DMS153 (cell line): ENCODE results near the gene TAOK3.
"Not testable (repeated sequence)": the region's sequence is repeated elsewhere in the genome, so short reads cannot be mapped to it uniquely, and the experiment has no call there.

ENCODE experiments used
- DNase-seq: peaks from one replicate; lab custom pipeline; 2025; lab: John Stamatoyannopoulos, UW

TAOK3 gene

GRCh38 chr12:118372541-118373495, at the start of gene TAOK3:
TAOK3 (minus strand) TSS chr12:118372907; CDS start chr12:118255567, 117,340 bp downstream.
- DNase-seq: peak; percentile 95

GRCh38 chr12:118420673-118421072, 48.0 kb upstream of the TAOK3 start:
- DNase-seq: no peak

DNA sequence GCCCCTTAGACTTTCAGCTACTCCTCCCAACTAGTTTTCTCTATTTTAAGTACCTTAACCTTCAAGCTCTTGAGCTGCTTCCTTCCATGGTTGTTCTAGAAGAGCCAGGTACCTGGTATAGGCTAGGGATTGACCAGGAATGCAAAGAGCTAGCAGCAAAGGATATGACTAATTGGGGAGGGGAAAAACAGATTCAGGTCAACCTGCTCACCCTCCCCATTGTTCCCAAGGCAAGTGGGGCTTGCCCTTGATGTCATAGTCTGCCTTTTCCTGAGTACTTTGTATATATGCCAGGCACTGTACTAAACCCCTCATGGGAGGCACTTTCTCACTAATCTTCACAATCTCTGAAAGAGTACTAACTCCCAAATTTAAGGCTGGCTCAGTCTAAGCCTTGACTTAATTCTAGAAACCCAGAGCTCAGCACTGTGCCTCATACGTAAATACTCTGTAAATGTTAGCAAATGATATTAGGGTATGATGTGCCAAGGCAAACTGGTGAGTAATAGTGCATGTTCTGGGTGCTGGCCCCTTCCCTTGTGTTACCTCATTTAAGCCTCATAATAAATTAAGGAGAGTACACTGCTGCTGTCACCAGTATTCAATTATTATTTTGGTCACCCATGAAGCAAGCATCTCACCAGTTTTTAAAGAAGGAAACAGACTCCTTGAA, 45.8 kb upstream of the TAOK3 start:
- DNase-seq: no peak

- no peak for DNase-seq
Measured at GRCh38 chr12:118417942-118418341, 45.2 kb upstream of the TAOK3 start.

GRCh38 chr12:118409834-118410233, 37.1 kb upstream of the TAOK3 start:
- no peak for DNase-seq

- DNase-seq: not testable (repeated sequence)
Measured at GRCh38 chr12:118408241-118408640, 35.5 kb upstream of the TAOK3 start.

DNA sequence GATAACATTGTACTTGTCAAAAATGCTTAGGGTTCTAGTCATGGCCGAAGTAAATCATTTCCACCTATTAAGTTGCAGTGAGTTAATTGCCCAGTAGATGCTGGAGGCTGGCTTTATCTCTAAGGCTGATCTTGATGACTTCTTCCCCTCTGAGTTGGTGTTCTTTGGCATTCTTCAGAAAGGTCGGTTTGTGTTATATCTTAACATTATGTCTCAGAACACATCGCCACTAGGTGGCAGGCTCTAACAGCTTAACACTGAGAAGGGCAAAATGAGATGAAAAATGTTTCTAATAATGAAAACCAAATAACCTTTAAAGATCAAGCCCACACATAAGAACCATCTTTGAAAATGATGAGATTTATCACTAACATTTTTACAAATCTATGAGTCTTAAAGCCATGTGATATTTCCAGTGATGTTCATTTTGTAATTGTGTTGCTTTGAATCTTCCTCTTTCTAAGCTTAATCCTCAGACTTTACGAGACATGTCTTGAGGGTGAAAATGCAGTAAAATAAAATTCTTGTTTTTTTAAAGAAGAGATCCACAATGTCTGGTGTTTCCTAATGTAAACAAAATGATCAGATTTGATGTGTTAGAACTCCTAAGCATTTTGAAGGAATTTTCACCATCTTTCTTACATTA, 32.3 kb upstream of the TAOK3 start:
- no peak for DNase-seq

- no peak for DNase-seq
Measured at GRCh38 chr12:118402251-118402650, 29.5 kb upstream of the TAOK3 start.

GRCh38 chr12:118398940-118399339, 26.2 kb upstream of the TAOK3 start:
- DNase-seq: no peak

DNA sequence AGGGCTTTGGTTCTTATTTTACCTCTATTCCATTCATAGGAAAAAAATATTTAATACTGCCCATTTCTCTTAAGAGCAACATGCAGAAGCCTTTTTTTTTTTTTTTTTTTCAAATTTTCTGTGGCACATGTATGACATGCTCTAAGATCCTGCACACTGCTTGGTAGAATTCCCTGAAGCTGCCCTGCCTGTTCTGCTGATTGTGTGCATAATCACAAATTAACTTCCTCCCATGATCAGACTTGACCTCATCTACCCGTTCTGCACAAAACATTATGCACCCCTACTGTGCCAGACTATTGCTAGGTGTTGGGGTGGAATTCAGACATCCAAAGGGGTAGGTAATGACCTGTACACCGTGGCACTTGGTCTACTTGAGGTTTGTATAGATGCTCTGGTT, 25.8 kb upstream of the TAOK3 start:
- DNase-seq: no peak

DNA sequence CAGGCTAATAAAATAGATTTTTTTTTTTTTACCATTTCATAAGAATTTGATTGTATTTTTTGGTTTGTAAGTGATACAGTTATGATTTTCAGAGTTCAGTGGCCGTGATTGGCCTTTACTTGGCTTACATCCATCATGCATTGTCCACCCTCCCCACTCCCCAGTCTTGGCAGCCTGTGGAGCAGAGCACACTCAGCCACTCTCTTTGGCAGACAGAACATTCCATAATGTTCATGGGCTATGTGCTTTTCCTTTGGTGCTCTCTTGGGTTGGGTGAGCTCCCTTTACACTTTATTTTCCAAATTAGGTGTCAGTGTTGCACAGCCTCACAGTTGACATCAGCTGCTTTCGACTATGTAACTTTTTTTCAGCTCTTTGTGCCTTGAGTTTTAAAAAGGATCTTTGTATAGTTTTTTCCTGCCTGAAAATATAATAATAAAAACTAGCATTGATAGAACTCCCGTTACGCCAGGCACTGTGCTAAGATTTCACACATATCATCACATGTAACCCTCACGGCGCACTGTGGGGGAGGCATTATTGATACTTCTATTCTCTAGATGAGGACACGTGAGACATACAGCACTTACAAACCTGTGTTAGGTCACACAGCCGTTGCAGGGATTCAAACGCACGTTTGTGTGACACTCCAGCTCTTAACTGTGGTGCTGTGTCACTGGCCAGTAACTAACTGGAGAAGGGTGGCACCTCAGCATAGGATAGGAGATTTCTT, 25.2 kb upstream of the TAOK3 start:
- DNase-seq: no peak

DNA sequence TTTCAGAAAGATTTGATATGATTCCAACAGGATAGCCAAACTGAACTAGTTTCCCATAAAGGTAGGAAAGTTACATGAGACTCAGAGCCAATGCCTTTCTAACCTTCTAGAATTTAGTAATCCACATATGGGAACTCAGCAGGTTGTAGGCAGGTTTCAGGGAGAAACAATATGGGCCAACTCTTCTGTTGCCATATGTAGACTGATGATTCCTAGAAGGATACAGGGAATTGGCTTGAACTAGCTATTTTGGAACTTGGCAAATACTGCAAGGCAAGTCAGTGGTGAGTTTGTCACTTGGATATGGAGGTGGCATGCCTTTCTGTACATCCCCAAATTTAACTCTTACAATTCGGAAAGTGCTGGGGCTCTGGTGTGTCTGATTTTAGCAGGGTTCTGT, 19.1 kb upstream of the TAOK3 start:
- DNase-seq: no peak

GRCh38 chr12:118391424-118391823, 18.7 kb upstream of the TAOK3 start:
- DNase-seq: no peak

DNA sequence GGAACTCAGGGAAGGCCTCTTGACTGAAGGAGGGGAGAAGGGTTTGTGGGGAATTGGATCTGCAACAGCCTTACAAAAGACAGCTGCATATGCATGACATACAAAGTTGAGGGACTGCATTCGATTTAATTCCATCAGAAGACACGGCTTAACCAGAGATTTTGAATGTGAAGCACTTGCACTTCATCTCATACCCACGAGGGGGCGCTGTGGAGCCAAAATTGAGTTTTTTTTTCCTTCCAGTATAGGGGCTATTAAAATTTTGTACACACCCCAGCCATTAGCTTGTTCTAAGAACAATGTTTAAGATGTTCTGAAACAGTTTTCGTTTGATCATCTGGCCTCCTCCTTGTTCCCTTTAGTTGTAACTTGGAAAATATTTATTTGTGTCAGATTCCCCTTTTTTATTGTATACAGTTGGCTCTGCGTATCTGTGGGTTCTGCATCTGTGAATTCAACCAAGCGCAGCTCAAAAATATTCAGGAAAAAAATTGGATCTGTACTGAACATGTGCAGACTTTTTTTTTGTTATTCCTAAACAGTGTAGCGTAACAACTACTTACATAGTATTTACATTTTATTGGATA, 5.3 kb upstream of the TAOK3 start:
- peak; percentile 23 for DNase-seq

- DNase-seq: peak; percentile 8
Measured at GRCh38 chr12:118377021-118377883, 4.5 kb upstream of the TAOK3 start.

DNA sequence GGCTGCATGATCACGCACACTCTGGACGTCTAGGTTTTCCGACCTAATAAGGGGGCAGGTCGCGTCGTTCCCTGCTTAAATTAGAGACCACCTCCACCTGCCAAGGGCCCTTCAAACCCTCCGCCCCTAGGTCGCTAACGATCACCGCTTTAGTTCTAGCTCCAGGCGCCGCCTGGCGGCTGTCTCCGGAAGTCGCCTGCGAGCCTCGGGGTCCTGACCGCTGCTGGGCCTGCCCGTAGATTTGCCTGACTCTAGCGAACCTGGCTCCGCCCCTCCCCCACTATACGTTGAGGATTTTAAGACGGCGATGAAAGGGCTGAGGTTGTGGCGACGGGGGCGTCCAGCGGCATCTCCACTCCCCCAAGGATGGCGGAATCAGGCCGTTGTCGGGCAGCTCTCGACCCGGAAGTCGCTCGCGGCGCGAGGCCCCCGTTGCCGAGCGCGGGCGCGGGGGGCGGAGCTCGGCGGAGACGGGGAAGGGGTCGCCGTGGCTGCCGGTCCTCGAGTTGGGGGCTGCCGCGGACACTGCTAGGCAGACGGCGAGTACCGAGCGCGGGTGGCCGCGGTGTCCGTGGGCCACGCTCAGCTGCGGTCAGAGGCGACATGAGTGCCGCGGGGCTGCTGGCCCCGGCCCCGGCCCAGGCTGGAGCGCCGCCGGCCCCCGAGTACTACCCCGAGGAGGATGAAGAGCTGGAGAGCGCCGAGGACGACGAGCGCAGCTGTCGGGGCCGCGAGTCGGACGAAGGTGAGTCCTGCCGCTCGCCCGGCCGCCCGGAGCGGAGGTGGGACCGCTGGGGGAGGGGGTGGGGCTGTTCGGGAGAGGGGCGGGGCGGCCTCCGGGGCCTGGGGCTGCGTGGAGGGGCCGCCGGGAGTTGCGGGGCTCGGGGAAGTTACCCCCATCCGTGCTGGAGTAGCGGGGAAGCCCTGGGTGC, 3.6 kb upstream of the TAOK3 start, which contains the start of gene SUDS3:
Gene SUDS3, plus strand, starts transcription at position 467 of the 932 bp plus-strand sequence. Its CDS starts 137 bp downstream, at position 604.
- DNase-seq: peak; percentile 64

GRCh38 chr12:118375348-118375747, 2.6 kb upstream of the TAOK3 start:
- DNase-seq: no peak

DNA sequence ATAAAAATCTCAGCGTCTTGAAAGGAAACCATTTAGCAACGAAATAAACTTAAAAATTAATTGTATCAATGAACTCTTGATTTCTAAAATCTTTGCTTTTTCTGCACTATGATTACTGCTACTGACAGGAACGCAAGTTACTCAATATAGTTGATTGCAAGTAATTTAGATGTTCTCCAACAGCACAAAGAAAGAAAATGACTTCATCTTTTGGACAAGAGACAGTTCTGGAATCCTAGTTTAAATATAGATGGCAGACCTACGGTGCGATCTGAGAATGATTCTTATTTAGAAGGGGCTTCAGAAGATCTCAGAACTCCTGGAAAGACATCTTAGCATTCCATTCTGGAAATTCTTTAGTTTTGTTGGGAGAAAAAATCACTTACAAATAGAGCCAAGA, 2.2 kb upstream of the TAOK3 start:
- DNase-seq: no peak

- no peak for DNase-seq
Measured at GRCh38 chr12:118374126-118374725, 1.5 kb upstream of the TAOK3 start.
